ENCODE results near the gene CPEB4. TPM values are rescaled to one million over a fixed set of nuclear protein-coding genes. Genes with fewer than 3 reads are reported as not detected.

The CPEB4 gene
- total RNA-seq, 4 donors from 2014 or later: 33.2 to 51.6 (median 44.8) TPM

DNA sequence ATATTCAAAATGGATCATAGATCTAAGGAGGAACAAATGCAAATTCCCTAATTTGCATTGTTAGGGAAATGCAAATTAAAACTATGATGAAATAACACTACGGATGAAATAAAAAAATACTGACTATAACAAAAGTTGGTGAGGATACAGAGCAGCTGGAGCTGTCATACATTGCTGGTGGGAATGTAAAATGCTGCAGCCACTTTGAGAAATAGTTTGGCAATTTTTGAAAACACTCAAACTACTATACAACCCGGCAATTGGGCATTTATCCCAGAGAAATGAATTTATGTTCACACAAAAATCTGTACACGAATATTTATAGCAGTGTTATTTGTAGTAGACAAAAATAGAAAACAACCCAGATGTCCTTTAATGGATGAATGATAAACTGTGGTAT, 123.3 kb downstream of the CPEB4 start:
- intact Hi-C loops (cut with DNase I): no loop called here
- Histone ChIP-seq H3K4me3 (no peak overlapping the region), H3K27ac (no peak overlapping the region), H3K27me3 (peaks cover 0 to 2% (median 0%) of the 10 kb centered on the region in 4 donors), H3K36me3 (no peaks in the 10 kb centered on the region), H3K4me1 (no peaks in the 10 kb centered on the region), H3K9me3 (no peaks in the 10 kb centered on the region)
- DNase-seq: no peak
- WGBS, 2 donors: 35 to 47% methylated on average over 3 of the region's 3 CpGs
- TF ChIP-seq, protein P1, sequence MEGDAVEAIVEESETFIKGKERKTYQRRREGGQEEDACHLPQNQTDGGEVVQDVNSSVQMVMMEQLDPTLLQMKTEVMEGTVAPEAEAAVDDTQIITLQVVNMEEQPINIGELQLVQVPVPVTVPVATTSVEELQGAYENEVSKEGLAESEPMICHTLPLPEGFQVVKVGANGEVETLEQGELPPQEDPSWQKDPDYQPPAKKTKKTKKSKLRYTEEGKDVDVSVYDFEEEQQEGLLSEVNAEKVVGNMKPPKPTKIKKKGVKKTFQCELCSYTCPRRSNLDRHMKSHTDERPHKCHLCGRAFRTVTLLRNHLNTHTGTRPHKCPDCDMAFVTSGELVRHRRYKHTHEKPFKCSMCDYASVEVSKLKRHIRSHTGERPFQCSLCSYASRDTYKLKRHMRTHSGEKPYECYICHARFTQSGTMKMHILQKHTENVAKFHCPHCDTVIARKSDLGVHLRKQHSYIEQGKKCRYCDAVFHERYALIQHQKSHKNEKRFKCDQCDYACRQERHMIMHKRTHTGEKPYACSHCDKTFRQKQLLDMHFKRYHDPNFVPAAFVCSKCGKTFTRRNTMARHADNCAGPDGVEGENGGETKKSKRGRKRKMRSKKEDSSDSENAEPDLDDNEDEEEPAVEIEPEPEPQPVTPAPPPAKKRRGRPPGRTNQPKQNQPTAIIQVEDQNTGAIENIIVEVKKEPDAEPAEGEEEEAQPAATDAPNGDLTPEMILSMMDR (IDR thresholded peaks at IDR 0.05): no peak
- no peak for TF ChIP-seq POLR2A (IDR thresholded peaks at IDR 0.05)

Other genes with a start within 250 kb of the CPEB4 start
- gene C5orf47, start 100.8 kb downstream of the CPEB4 start, total RNA-seq: not detected
- not detected for gene NSG2, start 157.4 kb downstream of the CPEB4 start, total RNA-seq

Measured in esophagus squamous epithelium (tissue), 5 donors.